DOHH2 (cell line): ENCODE measurements around the gene UTS2R.

Experiments
- CTCF ChIP-seq: fragments of 200-600 bp; sonication (generic); IDR thresholded peaks from one replicate; pipeline ENCODE4 v1.5.1; 2014; ENCODE audit warnings: antibody characterized with exemption, mild to moderate bottlenecking, low read depth, low read length; ENCODE audit not compliant: poor library complexity, severe bottlenecking
- EZH2phosphoT487 ChIP-seq: fragments of 200-600 bp; sonication (generic); IDR thresholded peaks from 2 replicates; pipeline ENCODE4 v1.6.1; 2017; ENCODE audit warnings: borderline replicate concordance, mild to moderate bottlenecking, antibody characterized with exemption, low read length, moderate library complexity, mixed read lengths

GRCh38 chr17:82350182-82351030, 21.2 kb upstream of the UTS2R start:
- peak; percentile 48 for TF ChIP-seq CTCF
- no peak for TF ChIP-seq EZH2phosphoT487
